Left ventricle myocardium inferior (tissue), 1 donor: ENCODE measurements around the gene GPX2. TPM values are rescaled to one million over a fixed set of nuclear protein-coding genes. Genes with fewer than 3 reads are reported as not detected.

Experiments
- DNase-seq: peaks from one replicate; pipeline ENCODE4 v3.0.0-alpha.2; 2020
- H3K27ac ChIP-seq: fragments of 200-600 bp; replicated peaks from 2 replicates; pipeline ENCODE4 v1.8.0; 2021
- H3K27me3 ChIP-seq: fragments of 200-600 bp; 2 replicates; pipeline ENCODE4 v1.8.0; 2021; ENCODE audit warnings: low read depth
- H3K36me3 ChIP-seq: fragments of 200-600 bp; 2 replicates; pipeline ENCODE4 v1.8.0; 2021
- H3K4me1 ChIP-seq: fragments of 200-600 bp; 2 replicates; pipeline ENCODE4 v1.8.0; 2021
- H3K4me3 ChIP-seq: fragments of 200-600 bp; 2 replicates; pipeline ENCODE4 v1.8.0; 2021; ENCODE audit warnings: mild to moderate bottlenecking, moderate library complexity
- H3K9me3 ChIP-seq: fragments of 200-600 bp; replicated peaks from 2 replicates; pipeline ENCODE4 v1.8.0; 2021
- intact Hi-C: fragments of 100-400 bp; cut with micrococcal nuclease; formaldehyde crosslinking; loops from one replicate; pipeline ENCODE4 v1.11.0; 2022
- total RNA-seq: library from RNA; stranded (reverse); fragmentation: NEBNext Ultra II Directional; extraction: Animal tissue kit (Norgen Biotek cat#: 25700); gene quantifications from one replicate; pipeline ENCODE4 v1.2.1, GENCODE V29; 2021
- TF ChIP-seq, protein P1 (sequence below): fragments of 200-600 bp; IDR thresholded peaks from 2 replicates; pipeline ENCODE4 v1.8.0; 2021; ENCODE audit warnings: antibody characterized with exemption, mild to moderate bottlenecking, borderline replicate concordance
- donor health status: DM: no; HTN: yes; CAD: no; lungs with severe emphysema.

GPX2 gene
- total RNA-seq, 1 donor from 2014 or later: not detected

DNA sequence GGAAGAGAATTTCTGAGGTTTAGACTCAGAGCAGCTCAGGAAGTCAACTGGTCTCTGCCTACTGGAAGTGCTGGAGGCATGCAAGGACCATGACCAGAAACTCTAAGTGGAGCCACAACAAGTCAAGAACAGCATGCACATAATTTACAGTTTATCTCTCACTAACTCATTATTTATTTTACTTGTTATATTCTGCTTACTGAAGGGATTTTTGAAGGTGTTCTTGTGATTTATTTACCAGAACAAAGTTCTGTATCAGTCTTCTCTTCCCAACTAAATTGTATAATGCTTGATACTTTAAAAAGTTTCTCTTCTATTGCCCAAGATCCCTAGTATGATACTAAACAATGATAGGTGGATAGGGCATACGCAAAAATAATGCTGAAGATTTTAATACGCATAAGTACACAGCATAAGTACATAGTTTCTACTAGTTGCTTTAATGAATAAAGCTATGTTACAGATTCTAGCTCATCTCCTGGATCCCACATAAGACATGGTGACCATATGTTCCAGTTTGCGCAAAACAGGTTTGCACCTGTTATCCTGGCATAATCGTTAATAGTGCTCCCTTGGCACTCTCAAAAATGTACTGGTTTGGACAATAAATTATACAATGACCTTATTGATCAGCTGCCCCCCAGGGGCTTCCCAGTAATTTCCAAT lies 51.2 kb downstream of the GPX2 start:
- DNase-seq: no peak
- no peaks in the 10 kb centered on the region for H3K4me1 ChIP-seq
- no peak overlapping the region for H3K4me3 ChIP-seq
- TF ChIP-seq, protein P1, sequence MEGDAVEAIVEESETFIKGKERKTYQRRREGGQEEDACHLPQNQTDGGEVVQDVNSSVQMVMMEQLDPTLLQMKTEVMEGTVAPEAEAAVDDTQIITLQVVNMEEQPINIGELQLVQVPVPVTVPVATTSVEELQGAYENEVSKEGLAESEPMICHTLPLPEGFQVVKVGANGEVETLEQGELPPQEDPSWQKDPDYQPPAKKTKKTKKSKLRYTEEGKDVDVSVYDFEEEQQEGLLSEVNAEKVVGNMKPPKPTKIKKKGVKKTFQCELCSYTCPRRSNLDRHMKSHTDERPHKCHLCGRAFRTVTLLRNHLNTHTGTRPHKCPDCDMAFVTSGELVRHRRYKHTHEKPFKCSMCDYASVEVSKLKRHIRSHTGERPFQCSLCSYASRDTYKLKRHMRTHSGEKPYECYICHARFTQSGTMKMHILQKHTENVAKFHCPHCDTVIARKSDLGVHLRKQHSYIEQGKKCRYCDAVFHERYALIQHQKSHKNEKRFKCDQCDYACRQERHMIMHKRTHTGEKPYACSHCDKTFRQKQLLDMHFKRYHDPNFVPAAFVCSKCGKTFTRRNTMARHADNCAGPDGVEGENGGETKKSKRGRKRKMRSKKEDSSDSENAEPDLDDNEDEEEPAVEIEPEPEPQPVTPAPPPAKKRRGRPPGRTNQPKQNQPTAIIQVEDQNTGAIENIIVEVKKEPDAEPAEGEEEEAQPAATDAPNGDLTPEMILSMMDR: no peak
- peaks cover 18% of the 10 kb centered on the region for H3K27me3 ChIP-seq
- H3K36me3 ChIP-seq: no peaks in the 10 kb centered on the region
- intact Hi-C loops: loop anchor here (5.0 kb wide), 1 partner anchor 69 kb away; no protein-coding TSS in a partner anchor
- no peaks in the 10 kb centered on the region for H3K9me3 ChIP-seq
- no peak overlapping the region for H3K27ac ChIP-seq

- H3K9me3 ChIP-seq: no peaks in the 10 kb centered on the region
- TF ChIP-seq, protein P1: no peak
- H3K4me1 ChIP-seq: no peaks in the 10 kb centered on the region
- no peak for DNase-seq
- H3K4me3 ChIP-seq: no peak overlapping the region
- H3K27me3 ChIP-seq: peaks cover 18% of the 10 kb centered on the region
- intact Hi-C loops: no loop called here
- no peak overlapping the region for H3K27ac ChIP-seq
- no peaks in the 10 kb centered on the region for H3K36me3 ChIP-seq
These were observed 53.2 kb downstream of the GPX2 start for GRCh38 chr14:64889352-64889751.

Other genes starting within 250 kb of the GPX2 start
- 16.5 TPM for gene PLEKHG3, start 238.3 kb downstream of the GPX2 start, total RNA-seq
- 82.2 TPM for gene SPTB, start 62.8 kb downstream of the GPX2 start, total RNA-seq
- gene CHURC1, start 28.3 kb downstream of the GPX2 start, total RNA-seq: 89.8 TPM
- 17.1 TPM for gene RAB15, start 29.6 kb upstream of the GPX2 start, total RNA-seq
- gene FNTB, start 44.1 kb upstream of the GPX2 start, total RNA-seq: 17.9 TPM
- 81.9 TPM for gene MAX, start 159.8 kb upstream of the GPX2 start, total RNA-seq